ENCODE data around the gene INF2.

The INF2 gene

GRCh38 chr14:104706733-104707607 is 17.6 kb downstream of the INF2 start:
- Histone ChIP-seq H3K4me1 (ENCODE audit: control insufficient read depth, insufficient read depth, low read length) (no peaks in the 10 kb centered on the region), H3K4me3 (ENCODE audit: low read length) (no peak overlapping the region), H3K36me3 (ENCODE audit: control insufficient read depth, insufficient read depth, low read length) (peaks cover 20% of the 10 kb centered on the region)

GRCh38 chr14:104707608-104708595 is 18.5 kb downstream of the INF2 start:
- Histone ChIP-seq H3K36me3 (ENCODE audit: control insufficient read depth, insufficient read depth, low read length) (peaks cover 20% of the 10 kb centered on the region), H3K27me3 (ENCODE audit: control insufficient read depth, insufficient read depth, low read length) (no peaks in the 10 kb centered on the region), H3K9ac (ENCODE audit: low read length) (no peak overlapping the region), H3K4me3 (ENCODE audit: low read length) (no peak overlapping the region), H3K4me1 (ENCODE audit: control insufficient read depth, insufficient read depth, low read length) (no peaks in the 10 kb centered on the region), H3K9me3 (ENCODE audit: control insufficient read depth, low read length) (no peaks in the 10 kb centered on the region)

More at GRCh38 chr14:104706733-104707607, 17.6 kb downstream of the INF2 start:
- H3K9ac ChIP-seq (ENCODE audit: low read length): no peak overlapping the region
- H3K27me3 ChIP-seq (ENCODE audit: control insufficient read depth, insufficient read depth, low read length): no peaks in the 10 kb centered on the region
- no peaks in the 10 kb centered on the region for H3K9me3 ChIP-seq (ENCODE audit: control insufficient read depth, low read length)

GRCh38 chr14:104708606-104709268 is 19.3 kb downstream of the INF2 start:
- Histone ChIP-seq H3K9ac (ENCODE audit: low read length) (no peak overlapping the region), H3K9me3 (ENCODE audit: control insufficient read depth, low read length) (no peaks in the 10 kb centered on the region), H3K27me3 (ENCODE audit: control insufficient read depth, insufficient read depth, low read length) (no peaks in the 10 kb centered on the region), H3K4me1 (ENCODE audit: control insufficient read depth, insufficient read depth, low read length) (no peaks in the 10 kb centered on the region), H3K4me3 (ENCODE audit: low read length) (no peak overlapping the region), H3K36me3 (ENCODE audit: control insufficient read depth, insufficient read depth, low read length) (peaks cover 21% of the 10 kb centered on the region)

GRCh38 chr14:104709387-104710039 is 20.1 kb downstream of the INF2 start:
- no peaks in the 10 kb centered on the region for H3K9me3 ChIP-seq (ENCODE audit: control insufficient read depth, low read length)
- H3K9ac ChIP-seq (ENCODE audit: low read length): no peak overlapping the region
- H3K4me3 ChIP-seq (ENCODE audit: low read length): no peak overlapping the region
- H3K36me3 ChIP-seq (ENCODE audit: control insufficient read depth, insufficient read depth, low read length): peaks cover 16% of the 10 kb centered on the region
- H3K4me1 ChIP-seq (ENCODE audit: control insufficient read depth, insufficient read depth, low read length): no peaks in the 10 kb centered on the region
- H3K27me3 ChIP-seq (ENCODE audit: control insufficient read depth, insufficient read depth, low read length): no peaks in the 10 kb centered on the region

GRCh38 chr14:104710071-104710735 is 20.8 kb downstream of the INF2 start:
- no peaks in the 10 kb centered on the region for H3K27me3 ChIP-seq (ENCODE audit: control insufficient read depth, insufficient read depth, low read length)
- H3K9ac ChIP-seq (ENCODE audit: low read length): no peak overlapping the region
- no peaks in the 10 kb centered on the region for H3K4me1 ChIP-seq (ENCODE audit: control insufficient read depth, insufficient read depth, low read length)
- H3K36me3 ChIP-seq (ENCODE audit: control insufficient read depth, insufficient read depth, low read length): peaks cover 16% of the 10 kb centered on the region
- no peaks in the 10 kb centered on the region for H3K9me3 ChIP-seq (ENCODE audit: control insufficient read depth, low read length)
- no peak overlapping the region for H3K4me3 ChIP-seq (ENCODE audit: low read length)

GRCh38 chr14:104712881-104713734 is 23.7 kb downstream of the INF2 start:
- Histone ChIP-seq H3K9ac (ENCODE audit: low read length) (no peak overlapping the region), H3K36me3 (ENCODE audit: control insufficient read depth, insufficient read depth, low read length) (peaks cover 11% of the 10 kb centered on the region), H3K9me3 (ENCODE audit: control insufficient read depth, low read length) (no peaks in the 10 kb centered on the region), H3K27me3 (ENCODE audit: control insufficient read depth, insufficient read depth, low read length) (no peaks in the 10 kb centered on the region), H3K4me3 (ENCODE audit: low read length) (no peak overlapping the region), H3K4me1 (ENCODE audit: control insufficient read depth, insufficient read depth, low read length) (no peaks in the 10 kb centered on the region)

- H3K4me3 ChIP-seq (ENCODE audit: low read length): no peak overlapping the region
- H3K27me3 ChIP-seq (ENCODE audit: control insufficient read depth, insufficient read depth, low read length): no peaks in the 10 kb centered on the region
- H3K36me3 ChIP-seq (ENCODE audit: control insufficient read depth, insufficient read depth, low read length): peaks cover 11% of the 10 kb centered on the region
- H3K9ac ChIP-seq (ENCODE audit: low read length): no peak overlapping the region
- no peaks in the 10 kb centered on the region for H3K9me3 ChIP-seq (ENCODE audit: control insufficient read depth, low read length)
- H3K4me1 ChIP-seq (ENCODE audit: control insufficient read depth, insufficient read depth, low read length): no peaks in the 10 kb centered on the region
Observed at GRCh38 chr14:104714066-104714465, 24.6 kb downstream of the INF2 start.

GRCh38 chr14:104714681-104715080 is 25.3 kb downstream of the INF2 start:
- peaks cover 7% of the 10 kb centered on the region for H3K36me3 ChIP-seq (ENCODE audit: control insufficient read depth, insufficient read depth, low read length)
- H3K4me3 ChIP-seq (ENCODE audit: low read length): no peak overlapping the region
- H3K27me3 ChIP-seq (ENCODE audit: control insufficient read depth, insufficient read depth, low read length): no peaks in the 10 kb centered on the region
- H3K4me1 ChIP-seq (ENCODE audit: control insufficient read depth, insufficient read depth, low read length): no peaks in the 10 kb centered on the region
- no peak overlapping the region for H3K9ac ChIP-seq (ENCODE audit: low read length)
- H3K9me3 ChIP-seq (ENCODE audit: control insufficient read depth, low read length): no peaks in the 10 kb centered on the region

GRCh38 chr14:104715416-104715815 is 26.0 kb downstream of the INF2 start:
- Histone ChIP-seq H3K4me3 (ENCODE audit: low read length) (no peak overlapping the region), H3K9me3 (ENCODE audit: control insufficient read depth, low read length) (no peaks in the 10 kb centered on the region), H3K36me3 (ENCODE audit: control insufficient read depth, insufficient read depth, low read length) (peaks cover 4% of the 10 kb centered on the region), H3K9ac (ENCODE audit: low read length) (no peak overlapping the region), H3K4me1 (ENCODE audit: control insufficient read depth, insufficient read depth, low read length) (no peaks in the 10 kb centered on the region), H3K27me3 (ENCODE audit: control insufficient read depth, insufficient read depth, low read length) (no peaks in the 10 kb centered on the region)

- Histone ChIP-seq H3K27me3 (ENCODE audit: control insufficient read depth, insufficient read depth, low read length) (no peaks in the 10 kb centered on the region), H3K9ac (ENCODE audit: low read length) (no peak overlapping the region), H3K4me3 (ENCODE audit: low read length) (no peak overlapping the region), H3K9me3 (ENCODE audit: control insufficient read depth, low read length) (no peaks in the 10 kb centered on the region), H3K4me1 (ENCODE audit: control insufficient read depth, insufficient read depth, low read length) (no peaks in the 10 kb centered on the region), H3K36me3 (ENCODE audit: control insufficient read depth, insufficient read depth, low read length) (peaks cover 4% of the 10 kb centered on the region)
Observed at GRCh38 chr14:104715871-104716270, 26.5 kb downstream of the INF2 start.
